ENCODE measurements around the gene STAC3.

- TF ChIP-seq, protein P1, sequence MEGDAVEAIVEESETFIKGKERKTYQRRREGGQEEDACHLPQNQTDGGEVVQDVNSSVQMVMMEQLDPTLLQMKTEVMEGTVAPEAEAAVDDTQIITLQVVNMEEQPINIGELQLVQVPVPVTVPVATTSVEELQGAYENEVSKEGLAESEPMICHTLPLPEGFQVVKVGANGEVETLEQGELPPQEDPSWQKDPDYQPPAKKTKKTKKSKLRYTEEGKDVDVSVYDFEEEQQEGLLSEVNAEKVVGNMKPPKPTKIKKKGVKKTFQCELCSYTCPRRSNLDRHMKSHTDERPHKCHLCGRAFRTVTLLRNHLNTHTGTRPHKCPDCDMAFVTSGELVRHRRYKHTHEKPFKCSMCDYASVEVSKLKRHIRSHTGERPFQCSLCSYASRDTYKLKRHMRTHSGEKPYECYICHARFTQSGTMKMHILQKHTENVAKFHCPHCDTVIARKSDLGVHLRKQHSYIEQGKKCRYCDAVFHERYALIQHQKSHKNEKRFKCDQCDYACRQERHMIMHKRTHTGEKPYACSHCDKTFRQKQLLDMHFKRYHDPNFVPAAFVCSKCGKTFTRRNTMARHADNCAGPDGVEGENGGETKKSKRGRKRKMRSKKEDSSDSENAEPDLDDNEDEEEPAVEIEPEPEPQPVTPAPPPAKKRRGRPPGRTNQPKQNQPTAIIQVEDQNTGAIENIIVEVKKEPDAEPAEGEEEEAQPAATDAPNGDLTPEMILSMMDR (IDR thresholded peaks at IDR 0.05; ENCODE audit: low read length): no peak
- TF ChIP-seq EZH2 (optimal IDR thresholded peaks at IDR 0.05; ENCODE audit: low read depth, low read length): no peak
- no peak for TF ChIP-seq EZH2phosphoT487 (IDR thresholded peaks at IDR 0.05; ENCODE audit: low read length)
Observed at GRCh38 chr12:57248934-57249742, 1.8 kb downstream of the STAC3 start.

All from MM.1S (cell line).